ENCODE measurements around the gene CACNA2D1. TPM values are rescaled to one million over a fixed set of nuclear protein-coding genes. Genes with fewer than 3 reads are reported as not detected.

The CACNA2D1 gene
- total RNA-seq, 4 donors from 2014 or later, result 17.7 to 22.0 (median 18.4) TPM

GRCh38 chr7:82162289-82162688, 281.3 kb downstream of the CACNA2D1 start:
- no peaks in the 10 kb centered on the region for H3K36me3 ChIP-seq
- no peak for DNase-seq (ENCODE audit: low spot score in 2 of 2)
- H3K4me1 ChIP-seq, result peaks cover 0 to 7% (median 0%) of the 10 kb centered on the region in 4 donors
- no peaks in the 10 kb centered on the region for H3K27me3 ChIP-seq
- WGBS, 2 donors, result 83 to 89% methylated on average over 2 of the region's 2 CpGs
- H3K4me3 ChIP-seq, result no peak overlapping the region
- no peak overlapping the region for H3K27ac ChIP-seq
- TF ChIP-seq EP300 (IDR thresholded peaks at IDR 0.05) (no peak), CTCF (IDR thresholded peaks at IDR 0.05) (no peak), POLR2A (IDR thresholded peaks at IDR 0.05) (no peak)
- no peaks in the 10 kb centered on the region for H3K9me3 ChIP-seq

- Histone ChIP-seq H3K4me1 (no peaks in the 10 kb centered on the region), H3K9me3 (no peaks in the 10 kb centered on the region), H3K27me3 (no peaks in the 10 kb centered on the region), H3K27ac (no peak overlapping the region), H3K36me3 (no peaks in the 10 kb centered on the region), H3K4me3 (no peak overlapping the region)
- no peak for TF ChIP-seq POLR2A (IDR thresholded peaks at IDR 0.05)
- no peak for TF ChIP-seq EP300 (IDR thresholded peaks at IDR 0.05)
- no peak for TF ChIP-seq CTCF (IDR thresholded peaks at IDR 0.05)
- no peak for DNase-seq (ENCODE audit: low spot score in 2 of 2)
Measured at GRCh38 chr7:82158327-82158726, 285.2 kb downstream of the CACNA2D1 start.

GRCh38 chr7:82156893-82157292, 286.7 kb downstream of the CACNA2D1 start:
- no peaks in the 10 kb centered on the region for H3K4me1 ChIP-seq
- DNase-seq (ENCODE audit: low spot score in 2 of 2), result no peak
- H3K9me3 ChIP-seq, result no peaks in the 10 kb centered on the region
- TF ChIP-seq EP300 (IDR thresholded peaks at IDR 0.05) (no peak), POLR2A (IDR thresholded peaks at IDR 0.05) (no peak), CTCF (IDR thresholded peaks at IDR 0.05) (no peak)
- no peak overlapping the region for H3K4me3 ChIP-seq
- H3K27ac ChIP-seq, result no peak overlapping the region
- WGBS, 2 donors, result 61 to 69% methylated on average over 1 of the region's 1 CpG
- H3K27me3 ChIP-seq, result no peaks in the 10 kb centered on the region
- no peaks in the 10 kb centered on the region for H3K36me3 ChIP-seq

GRCh38 chr7:82156168-82156567, 287.4 kb downstream of the CACNA2D1 start:
- Histone ChIP-seq H3K27ac (no peak overlapping the region), H3K36me3 (no peaks in the 10 kb centered on the region), H3K4me1 (no peaks in the 10 kb centered on the region), H3K27me3 (no peaks in the 10 kb centered on the region), H3K9me3 (no peaks in the 10 kb centered on the region), H3K4me3 (no peak overlapping the region)
- 72 to 78% methylated on average over 3 of the region's 3 CpGs for WGBS, 2 donors
- no peak for DNase-seq (ENCODE audit: low spot score in 2 of 2)
- TF ChIP-seq EP300 (IDR thresholded peaks at IDR 0.05), result no peak
- no peak for TF ChIP-seq CTCF (IDR thresholded peaks at IDR 0.05)
- no peak for TF ChIP-seq POLR2A (IDR thresholded peaks at IDR 0.05)

GRCh38 chr7:82154728-82155127, 288.8 kb downstream of the CACNA2D1 start:
- Histone ChIP-seq H3K9me3 (no peaks in the 10 kb centered on the region), H3K4me1 (no peaks in the 10 kb centered on the region), H3K27me3 (no peaks in the 10 kb centered on the region), H3K27ac (no peak overlapping the region), H3K36me3 (no peaks in the 10 kb centered on the region), H3K4me3 (no peak overlapping the region)
- no peak for DNase-seq (ENCODE audit: low spot score in 2 of 2)
- TF ChIP-seq EP300 (IDR thresholded peaks at IDR 0.05), result no peak
- TF ChIP-seq CTCF (IDR thresholded peaks at IDR 0.05), result no peak
- no peak for TF ChIP-seq POLR2A (IDR thresholded peaks at IDR 0.05)
- 62 to 65% methylated on average over 2 of the region's 2 CpGs for WGBS, 2 donors
